GM12875 (cell line): ENCODE results near the gene LRP1B.

Source experiments
- H3K4me3 ChIP-seq: one replicate; pipeline ENCODE4 v1.5.1; 2011; ENCODE audit warnings: low read depth, low read length, control low read depth
- TF ChIP-seq, protein P1 (sequence below): IDR thresholded peaks from 2 replicates; pipeline ENCODE4 v1.5.1; 2011; ENCODE audit warnings: low read depth, mild to moderate bottlenecking, control low read depth, inconsistent platforms, low read length, moderate library complexity, borderline replicate concordance; ENCODE audit not compliant: insufficient read depth

Gene LRP1B

DNA sequence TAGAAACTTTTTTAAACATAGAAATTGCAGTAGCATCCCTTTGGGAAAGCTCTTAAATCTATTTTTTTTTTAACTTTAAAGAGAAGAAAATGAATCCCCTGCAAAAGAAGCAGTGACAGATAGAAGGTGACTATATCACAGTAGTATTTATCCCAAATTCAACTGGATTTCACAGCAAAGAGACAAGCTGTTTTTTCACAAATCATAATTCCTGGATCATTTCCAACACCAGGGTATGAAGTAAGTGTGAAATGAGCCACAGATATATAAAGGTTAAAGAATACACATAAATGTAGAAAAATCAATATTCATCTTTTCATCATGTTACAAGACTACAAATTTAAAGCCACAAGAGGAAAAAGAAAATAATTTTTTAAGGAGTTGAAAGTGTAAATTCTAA lies 1945.7 kb downstream of the LRP1B start:
- no peak overlapping the region for H3K4me3 ChIP-seq
- TF ChIP-seq, protein P1, sequence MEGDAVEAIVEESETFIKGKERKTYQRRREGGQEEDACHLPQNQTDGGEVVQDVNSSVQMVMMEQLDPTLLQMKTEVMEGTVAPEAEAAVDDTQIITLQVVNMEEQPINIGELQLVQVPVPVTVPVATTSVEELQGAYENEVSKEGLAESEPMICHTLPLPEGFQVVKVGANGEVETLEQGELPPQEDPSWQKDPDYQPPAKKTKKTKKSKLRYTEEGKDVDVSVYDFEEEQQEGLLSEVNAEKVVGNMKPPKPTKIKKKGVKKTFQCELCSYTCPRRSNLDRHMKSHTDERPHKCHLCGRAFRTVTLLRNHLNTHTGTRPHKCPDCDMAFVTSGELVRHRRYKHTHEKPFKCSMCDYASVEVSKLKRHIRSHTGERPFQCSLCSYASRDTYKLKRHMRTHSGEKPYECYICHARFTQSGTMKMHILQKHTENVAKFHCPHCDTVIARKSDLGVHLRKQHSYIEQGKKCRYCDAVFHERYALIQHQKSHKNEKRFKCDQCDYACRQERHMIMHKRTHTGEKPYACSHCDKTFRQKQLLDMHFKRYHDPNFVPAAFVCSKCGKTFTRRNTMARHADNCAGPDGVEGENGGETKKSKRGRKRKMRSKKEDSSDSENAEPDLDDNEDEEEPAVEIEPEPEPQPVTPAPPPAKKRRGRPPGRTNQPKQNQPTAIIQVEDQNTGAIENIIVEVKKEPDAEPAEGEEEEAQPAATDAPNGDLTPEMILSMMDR = no peak

DNA sequence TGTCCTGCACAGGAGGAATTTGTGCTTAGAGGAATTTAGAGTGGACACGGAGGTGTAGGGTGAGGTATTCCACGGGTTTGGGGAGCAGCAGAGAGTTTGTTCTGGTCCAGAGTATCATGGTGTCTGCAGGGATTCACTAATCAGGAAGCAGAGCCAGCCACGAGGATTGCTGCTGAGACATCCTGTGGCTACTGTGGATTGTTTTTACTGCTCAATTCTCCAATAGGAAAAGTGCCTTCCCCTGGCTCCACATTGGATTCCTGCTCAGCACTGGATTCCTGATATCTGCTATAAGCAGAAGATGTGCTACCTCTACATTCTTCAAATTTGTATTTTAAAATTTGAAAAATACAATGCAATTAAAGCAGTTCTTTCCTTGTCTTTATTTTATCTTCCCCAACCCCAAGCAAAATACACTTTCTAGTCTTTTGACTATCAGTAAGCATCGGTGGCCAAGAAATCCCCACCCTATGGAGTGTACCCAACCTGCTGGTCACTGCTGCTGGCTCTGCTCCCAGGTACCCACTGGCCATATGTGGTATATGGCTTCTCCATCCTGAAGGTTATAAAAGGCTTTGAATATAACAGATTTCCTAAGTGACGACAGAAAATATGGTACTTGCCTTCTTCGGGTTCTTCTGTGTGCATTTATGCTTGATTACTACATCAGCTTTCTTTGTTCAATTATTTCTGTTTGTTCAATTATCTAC lies 1947.6 kb downstream of the LRP1B start:
- TF ChIP-seq, protein P1 = no peak
- H3K4me3 ChIP-seq = no peak overlapping the region
